Posterior vena cava (tissue), 2 donors: Measurements from ENCODE around the gene CLCN1. TPM values are rescaled to one million over a fixed set of nuclear protein-coding genes. Genes with fewer than 3 reads are reported as not detected.

Experiments used
- DNase-seq: peaks from one replicate; pipeline ENCODE4 v3.0.0-alpha.2; 2020; ENCODE audit warnings: low spot score
- intact Hi-C, 2 donors: fragments of 100-400 bp; cut with DNase I; formaldehyde crosslinking; loops; one replicate each; pipeline versions ENCODE4 v1.14.1 to v1.14.2; 2022 to 2023
- total RNA-seq, 2 donors: library from RNA; stranded (reverse); fragmentation: NEBNext Ultra II Directional; extraction: Animal tissue kit (Norgen Biotek cat#: 25700); gene quantifications; one replicate each; pipeline ENCODE4 v1.2.1, GENCODE V29; 2021
- donor health status: DM: yes; HTN: yes; CAD: no.
- donor health status: DM: yes; HTN: yes; CAD: no.

CLCN1 gene
- total RNA-seq, 2 donors from 2014 or later = 0.05 TPM; not detected in 1

GRCh38 chr7:143380646-143381426, 64.9 kb downstream of the CLCN1 start, which contains the start of gene ZYX:
TSS of gene ZYX (plus strand) at chr7:143381345. CDS start at chr7:143381572, 227 bp downstream.
- intact Hi-C loops = no loop called here
- DNase-seq = peak; percentile 99

- DNase-seq = peak; percentile 94
- intact Hi-C loops = no loop called here
These were observed 65.7 kb downstream of the CLCN1 start for GRCh38 chr7:143381427-143382125.

GRCh38 chr7:143382126-143382790, 66.3 kb downstream of the CLCN1 start:
- DNase-seq = peak; percentile 72
- intact Hi-C loops = no loop called here

- intact Hi-C loops = no loop called here
- peak; percentile 76 for DNase-seq
These were observed 67.1 kb downstream of the CLCN1 start for GRCh38 chr7:143382791-143383641.

- intact Hi-C loops = no loop called here
- no peak for DNase-seq
These were observed 67.7 kb downstream of the CLCN1 start for GRCh38 chr7:143383642-143383957.

- DNase-seq = peak; percentile 58
- intact Hi-C loops = no loop called here
These were observed 68.2 kb downstream of the CLCN1 start for GRCh38 chr7:143384148-143384547.

- intact Hi-C loops = no loop called here
- DNase-seq = peak; percentile 64
These were observed 69.0 kb downstream of the CLCN1 start for GRCh38 chr7:143384661-143385631.

- DNase-seq = peak; percentile 73
- intact Hi-C loops = no loop called here
These were observed 70.2 kb downstream of the CLCN1 start for GRCh38 chr7:143385891-143386781.

GRCh38 chr7:143387156-143387975, 71.5 kb downstream of the CLCN1 start:
- peak; percentile 66 for DNase-seq
- intact Hi-C loops = no loop called here

GRCh38 chr7:143388051-143388450, 72.1 kb downstream of the CLCN1 start:
- intact Hi-C loops = no loop called here
- no peak for DNase-seq

GRCh38 chr7:143388491-143389101, 72.7 kb downstream of the CLCN1 start:
- intact Hi-C loops = no loop called here
- no peak for DNase-seq

GRCh38 chr7:143389316-143390103, 73.6 kb downstream of the CLCN1 start:
- intact Hi-C loops = no loop called here
- DNase-seq = no peak

GRCh38 chr7:143390104-143390772, 74.3 kb downstream of the CLCN1 start:
- intact Hi-C loops = no loop called here
- DNase-seq = peak; percentile 60

- intact Hi-C loops = no loop called here
- no peak for DNase-seq
These were observed 74.9 kb downstream of the CLCN1 start for GRCh38 chr7:143390773-143391317.
